C4-2B (cell line): ENCODE results near the gene BUB1.

Source experiments
- ZFX ChIP-seq: fragments of 450-650 bp; IDR thresholded peaks from 2 replicates; pipeline ENCODE4 v1.6.1; 2017
- TF ChIP-seq, protein P1 (sequence below): fragments of 450-650 bp; conservative IDR thresholded peaks from 2 replicates; pipeline ENCODE4 v1.5.1; 2017; ENCODE audit warnings: mild to moderate bottlenecking

DNA sequence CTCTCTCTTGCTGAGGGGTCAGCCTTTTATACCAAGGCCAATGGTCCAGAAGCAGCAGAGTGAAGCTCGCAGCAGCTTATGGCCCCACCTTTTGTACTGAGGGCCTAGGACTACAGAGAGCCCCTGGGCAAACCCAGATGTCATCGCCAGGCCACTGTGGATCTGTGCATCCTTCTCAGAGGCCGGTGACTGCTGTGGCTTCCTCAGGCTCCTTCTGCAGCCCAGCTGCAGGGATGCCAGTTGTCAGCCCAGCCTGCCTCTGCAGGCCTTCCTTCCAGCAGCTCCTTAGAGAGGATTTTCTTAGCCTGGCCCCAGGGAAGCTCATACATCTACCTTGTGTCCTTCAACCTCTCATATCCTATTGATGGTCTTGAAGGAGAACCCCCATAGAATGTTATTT lies 48.0 kb upstream of the BUB1 start:
- TF ChIP-seq, protein P1, sequence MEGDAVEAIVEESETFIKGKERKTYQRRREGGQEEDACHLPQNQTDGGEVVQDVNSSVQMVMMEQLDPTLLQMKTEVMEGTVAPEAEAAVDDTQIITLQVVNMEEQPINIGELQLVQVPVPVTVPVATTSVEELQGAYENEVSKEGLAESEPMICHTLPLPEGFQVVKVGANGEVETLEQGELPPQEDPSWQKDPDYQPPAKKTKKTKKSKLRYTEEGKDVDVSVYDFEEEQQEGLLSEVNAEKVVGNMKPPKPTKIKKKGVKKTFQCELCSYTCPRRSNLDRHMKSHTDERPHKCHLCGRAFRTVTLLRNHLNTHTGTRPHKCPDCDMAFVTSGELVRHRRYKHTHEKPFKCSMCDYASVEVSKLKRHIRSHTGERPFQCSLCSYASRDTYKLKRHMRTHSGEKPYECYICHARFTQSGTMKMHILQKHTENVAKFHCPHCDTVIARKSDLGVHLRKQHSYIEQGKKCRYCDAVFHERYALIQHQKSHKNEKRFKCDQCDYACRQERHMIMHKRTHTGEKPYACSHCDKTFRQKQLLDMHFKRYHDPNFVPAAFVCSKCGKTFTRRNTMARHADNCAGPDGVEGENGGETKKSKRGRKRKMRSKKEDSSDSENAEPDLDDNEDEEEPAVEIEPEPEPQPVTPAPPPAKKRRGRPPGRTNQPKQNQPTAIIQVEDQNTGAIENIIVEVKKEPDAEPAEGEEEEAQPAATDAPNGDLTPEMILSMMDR: no peak
- TF ChIP-seq ZFX: no peak
